ENCODE measurements around the gene BTK. TPM values are rescaled to one million over a fixed set of nuclear protein-coding genes. Genes with fewer than 3 reads are reported as not detected.

Gene BTK
- total RNA-seq, 1 donor from 2014 or later, result not detected

DNA sequence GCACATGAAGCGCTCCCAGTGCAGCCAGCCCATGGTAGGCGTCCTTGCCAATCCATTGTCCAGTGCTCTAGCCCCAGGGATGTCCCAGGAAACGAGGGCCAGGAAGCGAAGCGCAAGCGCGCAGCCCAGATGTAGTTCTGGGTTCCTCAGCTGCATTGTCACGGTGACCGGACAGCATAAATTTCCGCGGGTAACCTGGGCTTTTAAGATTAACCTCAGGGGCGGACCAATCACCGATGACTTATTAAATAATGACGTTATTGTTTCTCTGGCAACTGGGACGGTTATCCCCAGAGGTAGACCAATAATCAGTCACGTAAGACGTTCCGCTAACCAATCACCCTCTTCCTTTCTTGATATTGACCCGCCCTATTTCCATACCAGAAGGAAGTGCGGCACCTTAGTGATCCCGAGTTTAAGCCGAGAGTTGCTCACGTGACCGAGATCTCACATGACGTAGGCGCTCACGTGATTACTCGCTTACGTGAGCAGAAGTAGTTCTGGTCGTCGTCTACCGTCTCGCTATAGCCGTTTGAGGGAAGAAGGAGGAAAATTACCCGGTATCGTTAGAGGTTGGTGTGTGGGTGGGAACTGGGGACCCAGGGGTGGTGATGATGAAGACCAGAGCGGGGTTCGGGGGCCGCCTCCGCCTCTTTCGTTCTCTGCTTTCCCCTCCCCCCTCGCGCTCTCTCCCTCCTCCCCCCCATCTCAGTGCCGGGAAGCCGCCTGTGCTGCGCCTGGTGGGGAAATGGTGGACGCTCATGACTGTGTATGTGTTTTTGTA, 21.9 kb upstream of the BTK start, which contains the start of the genes GLA and HNRNPH2:
TSS of gene GLA (minus strand) at position 178 of the 784 bp plus-strand sequence. CDS start at position 156, 22 bp downstream.
TSS of gene HNRNPH2 (plus strand) at position 475 of the 784 bp plus-strand sequence. CDS start 3,767 bp downstream, outside the sequence.
- H3K9me3 Mint-ChIP-seq, result no peaks in the 10 kb centered on the region
- DNase-seq, result peak; percentile 96
- H3K36me3 Mint-ChIP-seq (ENCODE audit: low read depth), result peaks cover 26% of the 10 kb centered on the region
- peak within 1 kb of the TSS; percentile 100 for H3K4me3 Mint-ChIP-seq
- H3K4me1 Mint-ChIP-seq, result peaks cover 19% of the 10 kb centered on the region
- intact Hi-C loops (cut with micrococcal nuclease), result loop anchor here (1.0 to 5.0 kb wide), 4 partner anchors 18 to 576 kb away; partner anchors contain the start of genes CENPI and TIMM8A
- peaks cover 2% of the 10 kb centered on the region for H3K27me3 Mint-ChIP-seq
- peak within 1 kb of the TSS; percentile 98 for H3K27ac Mint-ChIP-seq

DNA sequence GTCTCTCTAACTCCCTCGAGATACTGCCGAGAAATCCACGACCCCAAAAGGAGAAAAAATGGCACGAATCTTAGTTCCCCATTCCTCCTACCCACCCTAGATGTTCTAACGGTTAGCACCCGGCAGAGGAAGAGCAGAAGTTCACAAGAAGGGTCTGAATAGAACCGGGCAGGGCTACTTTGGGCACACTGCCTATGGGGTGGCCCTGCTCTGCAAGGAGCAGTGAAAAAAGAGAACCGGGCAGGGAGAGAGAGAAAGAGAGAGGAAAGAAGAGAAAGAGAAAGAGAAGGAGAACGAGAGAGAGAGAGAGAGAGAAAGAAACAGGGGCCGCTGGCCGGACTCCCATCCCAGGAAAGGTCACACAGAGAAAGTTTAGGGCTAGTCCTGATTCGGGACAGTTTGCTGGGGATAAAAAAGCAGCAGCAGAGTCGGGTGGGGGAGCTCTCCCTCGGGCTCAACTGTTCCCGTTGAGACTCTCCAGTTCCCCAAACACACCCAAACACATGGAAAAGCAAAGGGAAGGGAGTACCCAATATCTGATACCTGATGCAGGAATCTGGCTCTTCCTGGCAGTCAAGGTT, 21.3 kb upstream of the BTK start:
- H3K27me3 Mint-ChIP-seq, result peaks cover 2% of the 10 kb centered on the region
- H3K27ac Mint-ChIP-seq, result peak overlapping the region; percentile 98
- no peaks in the 10 kb centered on the region for H3K9me3 Mint-ChIP-seq
- intact Hi-C loops (cut with micrococcal nuclease), result loop anchor here (1.0 to 5.0 kb wide), 4 partner anchors 17 to 575 kb away; partner anchors contain the start of genes CENPI and TIMM8A
- peak; percentile 60 for DNase-seq
- H3K4me3 Mint-ChIP-seq, result peak overlapping the region; percentile 100
- peaks cover 14% of the 10 kb centered on the region for H3K4me1 Mint-ChIP-seq
- peaks cover 25% of the 10 kb centered on the region for H3K36me3 Mint-ChIP-seq (ENCODE audit: low read depth)

DNA sequence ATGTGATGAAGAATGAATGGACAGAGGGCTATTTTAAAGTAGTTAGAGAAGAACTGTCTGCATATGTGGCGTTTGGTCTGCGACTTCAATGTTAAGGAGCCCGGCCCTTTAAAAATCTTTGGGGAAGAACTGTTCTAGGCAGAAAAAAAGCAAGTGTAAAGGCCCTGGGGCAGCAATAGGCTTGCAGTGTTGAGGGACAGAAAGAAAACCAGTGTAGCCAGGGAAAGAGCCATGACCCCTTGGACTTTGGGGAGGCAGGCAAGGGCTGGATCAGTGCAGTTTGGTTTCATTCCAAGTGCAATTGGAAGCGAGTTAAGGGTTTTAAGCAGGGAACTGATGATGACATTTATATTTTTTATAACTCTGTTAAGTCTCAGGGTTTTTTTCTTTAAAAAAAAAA, 13.8 kb upstream of the BTK start:
- peaks cover 2% of the 10 kb centered on the region for H3K4me1 Mint-ChIP-seq
- intact Hi-C loops (cut with micrococcal nuclease), result no loop called here
- no peak overlapping the region for H3K27ac Mint-ChIP-seq
- H3K4me3 Mint-ChIP-seq, result no peak overlapping the region
- H3K9me3 Mint-ChIP-seq, result no peaks in the 10 kb centered on the region
- peaks cover 40% of the 10 kb centered on the region for H3K36me3 Mint-ChIP-seq (ENCODE audit: low read depth)
- no peaks in the 10 kb centered on the region for H3K27me3 Mint-ChIP-seq
- no peak for DNase-seq

DNA sequence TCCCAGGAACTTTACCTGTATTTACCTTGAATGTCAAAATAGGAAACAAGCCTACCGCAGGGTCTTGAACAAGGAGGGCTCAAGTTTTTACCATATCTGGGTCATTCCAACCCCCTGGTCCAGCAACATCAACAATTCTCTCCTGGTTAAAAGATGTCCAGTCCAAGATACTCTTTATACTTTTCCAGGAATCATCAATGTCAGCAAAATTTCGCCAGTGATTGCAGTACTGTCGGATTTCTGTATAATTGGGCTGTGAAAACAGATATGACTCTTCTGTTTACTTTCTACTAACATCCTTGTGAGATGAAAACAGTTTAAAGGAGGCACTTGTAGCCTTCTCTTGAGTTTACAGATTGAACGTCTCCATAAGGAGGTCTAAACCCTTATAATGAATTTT, 12.7 kb upstream of the BTK start:
- Mint-ChIP-seq H3K4me1 (peaks cover 3% of the 10 kb centered on the region), H3K4me3 (no peak overlapping the region), H3K27ac (no peak overlapping the region), H3K36me3 (ENCODE audit: low read depth) (peaks cover 41% of the 10 kb centered on the region), H3K27me3 (no peaks in the 10 kb centered on the region), H3K9me3 (no peaks in the 10 kb centered on the region)
- intact Hi-C loops (cut with micrococcal nuclease), result no loop called here
- DNase-seq, result no peak

DNA sequence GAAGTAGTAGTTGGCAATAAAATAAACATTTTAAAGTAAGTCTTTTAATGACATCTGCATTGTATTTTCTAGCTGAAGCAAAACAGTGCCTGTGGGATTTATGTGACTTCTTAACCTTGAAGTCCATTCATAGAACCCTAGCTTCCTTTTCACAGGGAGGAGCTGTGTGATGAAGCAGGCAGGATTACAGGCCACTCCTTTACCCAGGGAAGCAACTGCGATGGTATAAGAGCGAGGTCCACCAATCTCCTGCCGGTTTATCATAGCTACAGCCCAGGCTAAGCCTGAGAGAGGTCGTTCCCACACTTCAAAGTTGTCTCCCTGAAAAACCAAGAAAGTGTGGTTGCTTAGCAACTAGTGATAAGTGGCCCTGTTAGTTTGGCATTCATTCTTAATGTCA, 11.8 kb upstream of the BTK start:
- Mint-ChIP-seq H3K9me3 (no peaks in the 10 kb centered on the region), H3K4me1 (peaks cover 4% of the 10 kb centered on the region), H3K36me3 (ENCODE audit: low read depth) (peaks cover 47% of the 10 kb centered on the region), H3K4me3 (no peak overlapping the region), H3K27me3 (no peaks in the 10 kb centered on the region), H3K27ac (no peak overlapping the region)
- DNase-seq, result no peak
- intact Hi-C loops (cut with micrococcal nuclease), result no loop called here

DNA sequence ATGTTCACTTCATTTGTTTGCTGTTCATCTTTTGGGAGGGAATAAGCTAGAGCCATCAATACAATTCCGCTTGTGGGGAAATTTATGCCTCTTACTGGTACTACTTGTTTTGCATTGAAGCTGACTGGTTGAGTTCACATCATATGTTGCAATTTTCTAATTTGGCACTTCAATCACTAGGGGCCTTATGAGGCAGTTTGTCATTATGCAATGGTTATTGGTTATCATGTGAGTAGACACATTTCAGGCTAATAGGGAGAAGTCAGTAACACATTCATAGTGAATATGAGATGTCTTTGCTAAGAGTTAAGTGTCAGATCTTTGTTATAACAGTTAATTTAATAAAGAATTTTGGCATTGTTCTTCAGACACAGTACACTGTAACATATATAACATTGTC, 9.8 kb upstream of the BTK start:
- Mint-ChIP-seq H3K27ac (peak overlapping the region; percentile 37), H3K9me3 (no peaks in the 10 kb centered on the region), H3K27me3 (no peaks in the 10 kb centered on the region), H3K36me3 (ENCODE audit: low read depth) (peaks cover 60% of the 10 kb centered on the region), H3K4me1 (peaks cover 4% of the 10 kb centered on the region), H3K4me3 (no peak overlapping the region)
- no peak for DNase-seq
- intact Hi-C loops (cut with micrococcal nuclease), result no loop called here

DNA sequence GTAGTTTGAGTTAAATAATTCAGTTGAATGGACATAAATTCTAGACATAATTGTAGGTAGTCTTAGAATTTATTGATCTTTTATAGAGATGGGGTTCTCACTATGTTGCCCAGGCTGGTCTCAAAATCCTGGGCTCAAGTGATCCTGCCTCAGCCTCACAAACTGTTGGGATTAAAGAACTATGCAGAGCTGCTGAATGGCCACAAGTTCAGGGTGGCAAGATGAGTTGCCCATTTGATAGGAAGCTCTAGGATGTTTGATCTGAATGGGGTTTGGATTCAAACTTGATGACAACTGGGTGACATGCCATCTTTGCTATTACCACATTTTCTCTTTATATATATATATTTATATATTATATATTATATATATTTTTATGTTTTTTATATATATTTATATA, 8.4 kb upstream of the BTK start:
- H3K9me3 Mint-ChIP-seq, result no peaks in the 10 kb centered on the region
- H3K27me3 Mint-ChIP-seq, result no peaks in the 10 kb centered on the region
- peaks cover 6% of the 10 kb centered on the region for H3K4me1 Mint-ChIP-seq
- H3K4me3 Mint-ChIP-seq, result peak overlapping the region; percentile 97
- intact Hi-C loops (cut with micrococcal nuclease), result loop anchor here (5.0 kb wide), 1 partner anchor 572 kb away; the partner anchor contains the start of gene CSTF2
- no peak overlapping the region for H3K27ac Mint-ChIP-seq
- H3K36me3 Mint-ChIP-seq (ENCODE audit: low read depth), result peaks cover 48% of the 10 kb centered on the region
- DNase-seq, result no peak

DNA sequence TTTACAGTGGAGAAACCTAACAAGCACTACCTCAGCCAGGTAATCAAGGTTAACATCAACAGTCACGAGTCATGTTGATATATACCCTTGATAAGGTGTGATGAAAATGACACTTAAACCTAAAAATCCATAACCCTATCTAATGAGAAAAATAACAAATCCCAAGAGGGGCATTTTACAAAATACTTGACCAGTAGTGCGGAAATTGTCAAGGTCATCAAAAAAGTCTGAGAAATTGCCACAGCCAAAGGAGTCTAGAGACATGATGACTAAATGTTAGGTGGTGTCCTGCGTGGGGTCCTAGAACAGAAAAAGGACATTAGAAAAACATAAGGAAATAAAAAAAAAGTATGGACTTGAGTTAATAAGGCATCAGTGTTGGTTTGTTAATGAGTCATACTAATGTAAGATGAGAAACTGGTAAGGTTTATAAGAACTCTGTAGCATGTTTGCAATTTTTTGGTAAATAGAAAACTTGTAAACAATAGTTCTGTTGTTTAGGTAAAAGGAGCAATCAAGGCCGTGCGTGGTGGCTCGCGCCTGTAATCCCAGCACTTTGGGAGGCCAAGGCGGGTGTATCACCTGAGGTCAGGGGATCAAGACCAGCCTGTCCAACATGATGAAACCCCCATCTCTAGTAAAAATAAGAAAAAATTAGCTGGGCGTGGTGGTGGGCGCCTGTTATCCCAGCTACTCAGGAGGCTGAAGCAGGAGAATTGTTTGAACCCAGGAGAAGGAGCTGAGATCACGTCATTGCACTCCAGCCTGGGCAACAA, 7.7 kb upstream of the BTK start:
- DNase-seq, result no peak
- Mint-ChIP-seq H3K4me1 (peaks cover 6% of the 10 kb centered on the region), H3K27ac (peak overlapping the region; percentile 66), H3K27me3 (no peaks in the 10 kb centered on the region), H3K9me3 (no peaks in the 10 kb centered on the region), H3K36me3 (ENCODE audit: low read depth) (peaks cover 45% of the 10 kb centered on the region), H3K4me3 (peak overlapping the region; percentile 97)
- intact Hi-C loops (cut with micrococcal nuclease), result loop anchor here (5.0 kb wide), 1 partner anchor 571 kb away; the partner anchor contains the start of gene CSTF2

DNA sequence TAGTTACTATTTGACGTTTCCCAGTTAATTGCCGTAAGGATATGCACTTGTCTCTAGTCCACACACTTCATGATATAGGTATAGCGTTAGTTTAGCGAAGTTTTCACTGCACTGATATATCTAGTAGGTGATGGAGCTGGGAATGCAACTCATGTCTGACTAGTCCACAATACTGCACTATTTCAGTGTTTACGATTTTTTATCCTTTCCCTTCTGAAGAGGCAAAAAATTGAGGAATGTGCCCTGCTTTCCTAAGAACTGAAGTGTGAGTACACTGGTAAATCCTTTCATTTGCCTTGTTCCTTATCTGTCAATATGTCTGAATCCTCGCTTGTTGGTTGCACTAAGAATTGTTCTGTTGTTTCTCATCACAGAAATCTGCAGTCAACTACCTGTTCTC, 5.8 kb upstream of the BTK start:
- peak overlapping the region; percentile 98 for H3K27ac Mint-ChIP-seq
- intact Hi-C loops (cut with micrococcal nuclease), result loop anchor here (5.0 kb wide), 1 partner anchor 570 kb away; the partner anchor contains the start of gene CSTF2

DNA sequence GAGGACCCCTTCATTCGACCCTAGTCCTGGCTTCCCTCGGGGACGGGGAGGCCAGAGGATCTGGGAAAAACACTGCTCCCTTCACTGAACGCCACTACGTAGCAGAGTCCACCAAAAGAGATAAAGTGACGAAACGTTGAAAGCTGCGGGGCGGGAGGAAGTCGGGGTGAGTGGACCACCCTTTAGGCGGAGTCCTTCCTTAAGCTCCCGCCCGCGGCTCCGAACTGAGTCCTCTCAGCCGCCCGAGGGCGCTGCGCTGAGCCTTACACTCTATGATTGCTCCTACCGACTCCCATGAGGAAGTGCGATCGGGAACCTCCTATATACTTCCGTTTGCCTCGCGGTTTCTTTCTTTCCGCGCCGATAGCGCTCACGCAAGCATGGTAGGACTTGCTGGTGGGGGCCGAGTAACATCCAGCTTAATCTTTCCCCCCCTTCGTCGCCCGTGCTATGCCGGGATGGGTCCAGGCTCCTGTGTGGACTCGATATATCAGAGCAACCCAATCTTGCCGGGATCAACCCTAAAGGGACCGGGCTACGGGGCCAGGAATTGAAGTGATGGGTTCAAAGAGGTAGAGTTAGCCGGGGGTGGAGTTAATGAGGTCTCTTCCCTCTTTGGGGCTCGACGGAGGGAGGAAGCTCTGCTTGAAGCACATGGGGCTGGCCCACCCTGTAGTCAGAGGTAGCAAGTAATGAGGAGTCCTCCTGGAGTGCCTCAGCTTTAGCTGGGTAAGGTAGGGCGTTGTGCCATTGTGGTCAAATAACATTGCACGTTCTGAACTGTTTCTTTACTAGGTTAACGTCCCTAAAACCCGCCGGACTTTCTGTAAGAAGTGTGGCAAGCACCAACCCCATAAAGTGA, 4.9 kb upstream of the BTK start, which contains the start of gene RPL36A:
TSS of gene RPL36A (plus strand) at position 348 of the 862 bp plus-strand sequence. CDS start at position 381, 33 bp downstream.
- Mint-ChIP-seq H3K27ac (peak within 1 kb of the TSS; percentile 98), H3K27me3 (no peaks in the 10 kb centered on the region), H3K4me3 (peak within 1 kb of the TSS; percentile 97), H3K36me3 (ENCODE audit: low read depth) (peaks cover 41% of the 10 kb centered on the region), H3K9me3 (no peaks in the 10 kb centered on the region), H3K4me1 (peaks cover 10% of the 10 kb centered on the region)
- intact Hi-C loops (cut with micrococcal nuclease), result loop anchor here (1.0 to 5.0 kb wide), 3 partner anchors 16 to 569 kb away; partner anchors contain the start of genes CSTF2, GLA and TIMM8A
- DNase-seq, result peak; percentile 94

More for the DNA sequence above, 5.8 kb upstream of the BTK start:
- DNase-seq, result no peak
- Mint-ChIP-seq H3K4me1 (peaks cover 6% of the 10 kb centered on the region), H3K27me3 (no peaks in the 10 kb centered on the region), H3K36me3 (ENCODE audit: low read depth) (peaks cover 43% of the 10 kb centered on the region), H3K4me3 (peak overlapping the region; percentile 97), H3K9me3 (no peaks in the 10 kb centered on the region)

DNA sequence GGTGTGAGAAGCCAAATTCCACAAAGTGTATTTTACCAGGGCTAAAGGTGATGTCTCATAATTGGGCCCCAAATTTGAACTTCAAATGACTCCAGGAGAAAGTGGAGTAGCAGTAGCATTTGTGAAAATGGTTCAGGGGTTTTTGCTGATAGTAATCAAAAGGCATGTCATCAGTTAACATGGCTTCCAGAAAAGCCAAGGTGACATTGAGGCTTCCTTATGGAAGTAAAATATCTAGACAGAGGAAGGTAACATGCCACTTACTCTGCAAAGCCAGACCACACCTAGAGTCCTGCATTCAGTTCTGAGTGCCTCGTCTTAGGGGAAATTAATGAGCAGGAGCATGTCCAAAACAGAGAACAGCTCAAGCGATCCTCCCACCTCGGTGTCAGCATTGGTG, 2.6 kb upstream of the BTK start:
- H3K36me3 Mint-ChIP-seq (ENCODE audit: low read depth), result peaks cover 26% of the 10 kb centered on the region
- intact Hi-C loops (cut with micrococcal nuclease), result no loop called here
- no peaks in the 10 kb centered on the region for H3K27me3 Mint-ChIP-seq
- H3K27ac Mint-ChIP-seq, result no peak overlapping the region
- H3K4me1 Mint-ChIP-seq, result peaks cover 8% of the 10 kb centered on the region
- H3K9me3 Mint-ChIP-seq, result no peaks in the 10 kb centered on the region
- DNase-seq, result no peak
- no peak overlapping the region for H3K4me3 Mint-ChIP-seq

DNA sequence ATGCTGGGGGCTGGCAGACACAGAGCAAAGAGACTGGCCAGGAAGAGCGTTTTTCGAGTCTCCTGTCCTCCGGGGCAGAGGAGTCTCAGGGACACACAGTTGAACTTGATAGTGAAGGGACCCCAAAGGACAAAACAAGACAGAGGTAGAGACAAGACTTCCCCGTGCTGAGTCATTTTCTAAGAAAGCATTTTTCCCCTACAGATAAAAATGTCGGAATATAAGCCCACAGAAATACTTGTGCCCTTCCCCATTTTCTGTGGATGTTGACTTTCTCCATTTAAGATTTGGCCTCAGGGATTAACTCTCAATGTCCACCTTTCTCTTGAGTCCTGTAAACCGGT, 523 bp upstream of the BTK start:
- H3K4me1 Mint-ChIP-seq, result peaks cover 8% of the 10 kb centered on the region
- no peak overlapping the region for H3K4me3 Mint-ChIP-seq
- no peaks in the 10 kb centered on the region for H3K27me3 Mint-ChIP-seq
- H3K9me3 Mint-ChIP-seq, result no peaks in the 10 kb centered on the region
- no peak for DNase-seq
- no peak overlapping the region for H3K27ac Mint-ChIP-seq
- peaks cover 7% of the 10 kb centered on the region for H3K36me3 Mint-ChIP-seq (ENCODE audit: low read depth)
- intact Hi-C loops (cut with micrococcal nuclease), result no loop called here
